CD14-positive monocyte (primary cell): ENCODE measurements around the gene ZNF771. TPM values are rescaled to one million over a fixed set of nuclear protein-coding genes. Genes with fewer than 3 reads are reported as not detected.
A peak's percentile ranks its signal among the peaks of the same experiment; 100 is the strongest.
"Not testable (repeated sequence)": the region's sequence is repeated elsewhere in the genome, so short reads cannot be mapped to it uniquely, and the experiment has no call there.

Experiments
- DNase-seq, 3 donors: peaks; one replicate each; pipeline ENCODE4 v3.0.0-alpha.2; 2011 to 2022
- H2AFZ ChIP-seq: 2 replicates; pipeline ENCODE4 v1.6.0; 2012; ENCODE audit warnings: mild to moderate bottlenecking, low read depth, low read length, inconsistent platforms; ENCODE audit not compliant: insufficient read depth, poor library complexity, severe bottlenecking
- H3K27ac ChIP-seq, 2 donors: 1 replicate in 1 of 2; 2 replicates in 1 of 2; pipeline ENCODE4 v1.5.1; 2012 to 2013; ENCODE audit warnings: low read length in 2 of 2, control low read depth in 1 of 2, inconsistent platforms in 1 of 2, low read depth in 1 of 2, mild to moderate bottlenecking in 1 of 2
- H3K27me3 ChIP-seq, 2 donors: one replicate each; pipeline versions ENCODE4 v1.6.0 to v1.6.1; 2011 to 2013; ENCODE audit warnings: low read length in 2 of 2; ENCODE audit not compliant: control insufficient read depth in 2 of 2, insufficient read depth in 2 of 2
- H3K36me3 ChIP-seq, 2 donors: replicated peaks in 1 of 2; 1 replicate in 1 of 2; 2 replicates in 1 of 2; pipeline versions ENCODE4 v1.5.1 to v1.6.1; 2012 to 2013; ENCODE audit warnings: low read length in 2 of 2, control low read depth in 1 of 2, inconsistent platforms in 1 of 2, mild to moderate bottlenecking in 1 of 2; ENCODE audit not compliant: insufficient read depth in 2 of 2, control insufficient read depth in 1 of 2
- H3K4me1 ChIP-seq, 2 donors: 1 replicate in 1 of 2; 2 replicates in 1 of 2; pipeline versions ENCODE4 v1.5.1 to v1.6.1; 2012 to 2013; ENCODE audit warnings: low read length in 2 of 2, control low read depth in 1 of 2, inconsistent platforms in 1 of 2, mild to moderate bottlenecking in 1 of 2, moderate library complexity in 1 of 2; ENCODE audit not compliant: insufficient read depth in 2 of 2, control insufficient read depth in 1 of 2
- H3K4me2 ChIP-seq: replicated peaks from 2 replicates; pipeline ENCODE3; 2012; ENCODE audit warnings: low read length, moderate library complexity, mild to moderate bottlenecking; ENCODE audit not compliant: poor library complexity, severe bottlenecking; ENCODE audit errors: extremely low read depth
- H3K4me3 ChIP-seq, 3 experiments: fragments of 200-600 bp in 1 of 3; sonication (generic) in 1 of 3; replicated peaks in 1 of 3; 1 replicate in 2 of 3; 2 replicates in 1 of 3; pipeline ENCODE4 v1.5.1; 2011 to 2013; ENCODE audit warnings: low read length in 3 of 3, mild to moderate bottlenecking in 3 of 3, control low read depth in 2 of 3, low read depth in 2 of 3, inconsistent platforms in 1 of 3, moderate library complexity in 1 of 3
- H3K79me2 ChIP-seq: 2 replicates; pipeline ENCODE4 v1.6.0; 2012; ENCODE audit warnings: mild to moderate bottlenecking, control low read depth, inconsistent platforms, low read length, moderate library complexity; ENCODE audit not compliant: insufficient read depth
- H3K9ac ChIP-seq: 2 replicates; pipeline ENCODE4 v1.6.0; 2017; ENCODE audit warnings: low read length, mild to moderate bottlenecking; ENCODE audit not compliant: insufficient read depth, poor library complexity, severe bottlenecking
- H3K9me3 ChIP-seq, 2 donors: replicated peaks in 1 of 2; 1 replicate in 1 of 2; 2 replicates in 1 of 2; pipeline versions ENCODE4 v1.5.1 to v1.6.1; 2012 to 2013; ENCODE audit warnings: low read length in 2 of 2, control low read depth in 1 of 2; ENCODE audit not compliant: control insufficient read depth in 1 of 2, insufficient read depth in 1 of 2
- H4K20me1 ChIP-seq: 2 replicates; pipeline ENCODE4 v1.6.0; 2012; ENCODE audit warnings: mild to moderate bottlenecking, low read length, control low read depth, moderate library complexity; ENCODE audit not compliant: insufficient read depth
- H3K27ac Mint-ChIP-seq, 7 donors: one replicate each; pipeline ENCODE4 v1.8.0; 2020; ENCODE audit warnings: mild to moderate bottlenecking in 7 of 7, mixed read lengths in 7 of 7, moderate library complexity in 6 of 7, inconsistent platforms in 2 of 7
- H3K27me3 Mint-ChIP-seq, 3 donors: one replicate each; pipeline ENCODE4 v1.8.0; 2021 to 2022; ENCODE audit warnings: low read depth in 3 of 3, mild to moderate bottlenecking in 3 of 3, mixed read lengths in 3 of 3, moderate library complexity in 3 of 3, inconsistent platforms in 1 of 3
- H3K36me3 Mint-ChIP-seq, 2 donors: one replicate each; pipeline ENCODE4 v1.8.0; 2020; ENCODE audit warnings: mixed read lengths in 2 of 2, inconsistent platforms in 1 of 2, mild to moderate bottlenecking in 1 of 2
- H3K4me1 Mint-ChIP-seq: one replicate; pipeline ENCODE4 v1.8.0; 2020; ENCODE audit warnings: mild to moderate bottlenecking, mixed read lengths
- H3K4me3 Mint-ChIP-seq, 2 donors: one replicate each; pipeline ENCODE4 v1.8.0; 2020; ENCODE audit warnings: mild to moderate bottlenecking in 2 of 2, mixed read lengths in 2 of 2, moderate library complexity in 1 of 2
- H3K9me3 Mint-ChIP-seq, 7 donors: one replicate each; pipeline ENCODE4 v1.8.0; 2020 to 2022; ENCODE audit warnings: mixed read lengths in 7 of 7, mild to moderate bottlenecking in 6 of 7, moderate library complexity in 6 of 7, inconsistent platforms in 2 of 7
- WGBS: methylation state at CpG from one replicate; pipeline ENCODE4 v1.1.5; 2013; ENCODE audit warnings: missing lambda C conversion rate; ENCODE audit not compliant: insufficient coverage; 5-methylcytosine and 5-hydroxymethylcytosine counted together
- intact Hi-C, 2 donors: fragments of 100-400 bp; cut with micrococcal nuclease; formaldehyde crosslinking; loops; one replicate each; pipeline versions ENCODE4 v1.15.0 to v1.15.1; 2023
- polyA plus RNA-seq, 3 donors: library from polyadenylated mRNA; depleted of rRNA in 1 of 3; unstranded in 2 of 3; stranded (reverse) in 1 of 3; fragments of 300-500 nt in 2 of 3; fragments of >200 nt in 1 of 3; fragmentation: Illumina TruSeq in 2 of 3; gene quantifications; 1 replicate in 2 of 3; 2 replicates in 1 of 3; pipeline ENCODE4 v1.2.3, GENCODE V29; 2012 to 2021
- TF ChIP-seq, protein P1 (sequence below): fragments of 200-600 bp; IDR thresholded peaks from one replicate; pipeline ENCODE4 v1.8.0; 2022; ENCODE audit warnings: antibody characterized with exemption, mild to moderate bottlenecking

The ZNF771 gene
- polyA plus RNA-seq, 3 donors = 0.39 to 0.68 (median 0.51) TPM

DNA sequence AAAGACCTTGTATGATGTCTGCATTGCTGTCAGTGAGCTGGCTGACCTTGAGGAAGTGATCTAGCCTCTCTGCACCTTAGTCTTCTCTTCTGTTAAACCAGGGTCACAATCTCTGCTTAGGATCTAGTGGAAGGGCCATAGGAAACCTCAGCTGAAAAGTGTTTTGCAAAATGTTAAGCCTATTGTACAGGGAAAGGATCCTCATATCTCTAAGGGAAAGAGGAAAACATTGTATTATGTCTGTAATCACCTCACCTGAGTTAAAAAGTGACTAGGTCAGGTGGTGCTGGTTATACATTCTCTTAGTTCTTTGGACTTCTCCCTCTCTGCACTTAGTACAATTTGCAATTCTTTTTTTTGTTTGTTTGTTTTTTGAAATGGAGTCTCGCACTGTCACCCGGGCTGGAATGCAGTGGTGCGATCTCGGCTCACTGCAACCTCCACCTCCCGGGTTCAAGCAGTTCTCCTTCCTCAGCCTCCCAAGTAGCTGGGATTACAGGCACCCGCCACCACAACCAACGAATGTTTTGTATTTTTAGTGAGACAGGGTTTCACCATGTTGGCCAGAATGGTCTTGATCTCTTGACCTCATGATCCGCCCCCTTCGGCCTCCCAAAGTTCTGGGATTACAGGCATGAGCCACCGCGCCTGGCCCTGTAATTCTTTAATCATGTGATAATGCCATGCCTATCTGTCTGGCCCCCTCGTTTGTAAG lies 40.3 kb downstream of the ZNF771 start:
- intact Hi-C loops = loop anchor here in 1 of 2 donors (5.0 to 10.0 kb wide), 2 partner anchors 35 to 167 kb away; partner anchors contain the start of gene ZNF689
- no peaks in the 10 kb centered on the region for H3K9me3 ChIP-seq
- peaks cover 30% of the 10 kb centered on the region for H3K79me2 ChIP-seq
- Mint-ChIP-seq H3K4me3 (no peak overlapping the region), H3K27me3 (peaks cover 0 to 1% (median 0%) of the 10 kb centered on the region in 3 donors), H3K9me3 (peaks cover 0 to 3% (median 0%) of the 10 kb centered on the region in 7 donors), H3K4me1 (peaks cover 39% of the 10 kb centered on the region), H3K36me3 (peaks cover 11 to 13% of the 10 kb centered on the region in 2 donors), H3K27ac (no peak overlapping the region)
- 95% methylated on average over 9 of the region's 12 CpGs for WGBS
- H3K4me2 ChIP-seq = no peak overlapping the region
- H2AFZ ChIP-seq = no peak overlapping the region
- H3K4me1 ChIP-seq = peaks cover 39% of the 10 kb centered on the region in 2 donors
- TF ChIP-seq, protein P1, sequence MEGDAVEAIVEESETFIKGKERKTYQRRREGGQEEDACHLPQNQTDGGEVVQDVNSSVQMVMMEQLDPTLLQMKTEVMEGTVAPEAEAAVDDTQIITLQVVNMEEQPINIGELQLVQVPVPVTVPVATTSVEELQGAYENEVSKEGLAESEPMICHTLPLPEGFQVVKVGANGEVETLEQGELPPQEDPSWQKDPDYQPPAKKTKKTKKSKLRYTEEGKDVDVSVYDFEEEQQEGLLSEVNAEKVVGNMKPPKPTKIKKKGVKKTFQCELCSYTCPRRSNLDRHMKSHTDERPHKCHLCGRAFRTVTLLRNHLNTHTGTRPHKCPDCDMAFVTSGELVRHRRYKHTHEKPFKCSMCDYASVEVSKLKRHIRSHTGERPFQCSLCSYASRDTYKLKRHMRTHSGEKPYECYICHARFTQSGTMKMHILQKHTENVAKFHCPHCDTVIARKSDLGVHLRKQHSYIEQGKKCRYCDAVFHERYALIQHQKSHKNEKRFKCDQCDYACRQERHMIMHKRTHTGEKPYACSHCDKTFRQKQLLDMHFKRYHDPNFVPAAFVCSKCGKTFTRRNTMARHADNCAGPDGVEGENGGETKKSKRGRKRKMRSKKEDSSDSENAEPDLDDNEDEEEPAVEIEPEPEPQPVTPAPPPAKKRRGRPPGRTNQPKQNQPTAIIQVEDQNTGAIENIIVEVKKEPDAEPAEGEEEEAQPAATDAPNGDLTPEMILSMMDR = no peak
- no peak overlapping the region for H3K27ac ChIP-seq
- peaks cover 0 to 4% of the 10 kb centered on the region in 2 donors for H3K36me3 ChIP-seq
- peaks cover 26% of the 10 kb centered on the region for H4K20me1 ChIP-seq
- H3K9ac ChIP-seq = no peak overlapping the region
- DNase-seq = no peak
- no peaks in the 10 kb centered on the region for H3K27me3 ChIP-seq
- no peak overlapping the region for H3K4me3 ChIP-seq

DNA sequence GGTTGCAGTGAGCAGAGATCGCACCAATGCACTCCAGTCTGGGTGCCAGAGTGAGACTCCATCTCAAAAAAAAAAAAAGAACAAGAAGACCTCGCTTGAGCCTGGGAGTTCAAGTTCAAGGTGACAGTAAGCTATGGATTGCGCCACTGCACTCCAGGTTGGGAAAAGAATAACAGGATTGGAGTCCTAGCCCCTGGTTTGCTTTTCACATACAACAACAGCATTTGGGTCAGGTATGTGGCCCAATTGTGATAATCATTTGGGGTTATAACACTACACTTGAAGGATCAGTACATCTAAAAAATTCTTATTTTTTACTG lies 41.7 kb downstream of the ZNF771 start:
- H3K9ac ChIP-seq = no peak overlapping the region
- peaks cover 20% of the 10 kb centered on the region for H3K79me2 ChIP-seq
- H3K9me3 ChIP-seq = no peaks in the 10 kb centered on the region
- Mint-ChIP-seq H3K4me3 (no peak overlapping the region), H3K27me3 (peaks cover 0 to 1% (median 0%) of the 10 kb centered on the region in 3 donors), H3K27ac (peak overlapping the region in 1 of 7 donors; percentile 31), H3K4me1 (peaks cover 31% of the 10 kb centered on the region), H3K36me3 (peaks cover 2 to 4% of the 10 kb centered on the region in 2 donors), H3K9me3 (peaks cover 0 to 3% (median 0%) of the 10 kb centered on the region in 7 donors)
- H3K36me3 ChIP-seq = no peaks in the 10 kb centered on the region
- WGBS = 100% methylated on average over 1 of the region's 3 CpGs
- no peaks in the 10 kb centered on the region for H3K27me3 ChIP-seq
- no peak for DNase-seq
- no peak overlapping the region for H3K4me2 ChIP-seq
- H4K20me1 ChIP-seq = peaks cover 12% of the 10 kb centered on the region
- no peak overlapping the region for H3K27ac ChIP-seq
- H3K4me3 ChIP-seq = no peak overlapping the region
- intact Hi-C loops = loop anchor here (1.0 to 10.0 kb wide), 3 partner anchors 24 to 166 kb away; partner anchors contain the start of gene ZNF689 (in 1 of the 2)
- H2AFZ ChIP-seq = no peak overlapping the region
- TF ChIP-seq, protein P1 = no peak
- peaks cover 30 to 32% of the 10 kb centered on the region in 2 donors for H3K4me1 ChIP-seq

DNA sequence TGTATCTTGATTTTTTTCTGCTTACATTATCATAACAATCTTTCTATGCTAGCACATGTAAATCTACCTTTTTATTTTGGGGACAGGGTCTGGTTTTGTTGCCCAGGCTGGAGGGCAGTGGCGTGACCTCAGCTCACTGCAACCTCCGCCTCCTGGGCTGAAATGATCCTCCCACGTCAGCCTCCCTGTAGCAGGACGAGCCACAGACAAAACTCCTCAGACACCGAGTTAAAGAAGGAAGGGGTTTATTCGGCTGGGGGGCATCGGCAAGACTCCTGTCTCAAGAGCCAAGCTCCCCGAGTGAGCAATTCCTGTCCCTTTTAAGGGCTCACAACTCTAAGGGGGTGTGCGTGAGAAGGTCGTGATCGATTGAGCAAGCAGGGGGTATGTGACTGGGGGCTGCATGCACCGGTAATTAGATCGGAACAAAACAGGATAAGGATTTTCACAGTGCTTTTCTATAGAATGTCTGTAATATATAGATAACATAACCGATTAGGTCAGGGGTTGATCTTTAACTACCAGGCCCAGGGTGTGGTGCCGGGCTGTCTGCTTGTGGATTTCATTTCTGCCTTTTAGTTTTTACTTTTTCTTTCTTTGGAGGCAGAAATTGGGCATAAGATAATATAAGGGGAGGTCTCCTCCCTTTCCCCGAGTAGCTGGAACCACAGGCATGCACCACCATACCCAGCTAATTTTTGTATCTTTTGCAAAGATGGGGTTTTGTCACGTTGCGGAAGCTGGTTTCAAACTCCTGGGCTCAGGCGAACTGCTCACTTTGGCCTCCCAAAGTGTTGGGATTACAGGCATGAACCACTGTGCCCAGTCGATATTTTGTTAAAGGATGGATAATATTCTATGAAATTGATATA lies 45.5 kb downstream of the ZNF771 start:
- H3K27ac ChIP-seq, H3K9me3 Mint-ChIP-seq, H3K36me3 ChIP-seq, H3K27me3 ChIP-seq, H3K27me3 Mint-ChIP-seq, DNase-seq, H3K79me2 ChIP-seq, H3K9ac ChIP-seq, H4K20me1 ChIP-seq, intact Hi-C loops, H3K9me3 ChIP-seq, H3K4me2 ChIP-seq, H3K36me3 Mint-ChIP-seq, H3K4me3 ChIP-seq, H2AFZ ChIP-seq: not testable (repeated sequence)
- Mint-ChIP-seq H3K4me1 (peaks cover 22% of the 10 kb centered on the region), H3K27ac (peak overlapping the region in 1 of 7 donors; percentile 76), H3K4me3 (peak overlapping the region in 1 of 2 donors; percentile 7)
- 100% methylated on average over 1 of the region's 20 CpGs for WGBS
- peaks cover 11 to 15% of the 10 kb centered on the region in 2 donors for H3K4me1 ChIP-seq
